HG02943 (cell line): ENCODE measurements around the gene WDR5B.
A peak's percentile ranks its signal among the peaks of the same experiment; 100 is the strongest.

ENCODE experiments used
- ATAC-seq: cut with Tn5 transposase; IDR thresholded peaks from one replicate; pipeline ENCODE4 v1.9.1; 2021; ENCODE audit warnings: mild to moderate bottlenecking, low read depth, moderate library complexity; ENCODE audit not compliant: unreplicated experiment

WDR5B gene

GRCh38 chr3:122410111-122410510, 5.8 kb downstream of the WDR5B start:
- ATAC-seq = no peak

- no peak for ATAC-seq
Measured at GRCh38 chr3:122409446-122409845, 6.4 kb downstream of the WDR5B start.

- no peak for ATAC-seq
Measured at GRCh38 chr3:122407946-122408345, 7.9 kb downstream of the WDR5B start.

DNA sequence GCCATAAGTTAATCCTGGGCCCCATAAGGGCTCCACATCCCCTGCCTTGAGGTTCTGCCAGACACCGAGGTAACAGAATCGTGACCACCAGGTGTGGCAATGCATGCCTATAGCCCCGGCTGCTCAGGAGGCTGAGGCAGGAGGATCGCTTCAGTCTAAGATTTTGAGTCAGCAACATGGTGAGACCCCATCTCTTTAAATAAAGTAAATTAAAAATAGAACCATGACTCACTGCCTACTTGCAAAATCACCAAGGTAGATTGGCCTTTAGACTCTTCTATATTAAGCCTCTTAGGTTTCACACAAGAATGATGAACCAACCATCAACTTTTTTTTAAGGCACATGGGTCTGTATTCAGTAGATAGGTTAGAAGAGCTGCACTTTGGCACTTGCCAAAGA, 9.7 kb downstream of the WDR5B start:
- ATAC-seq = no peak

DNA sequence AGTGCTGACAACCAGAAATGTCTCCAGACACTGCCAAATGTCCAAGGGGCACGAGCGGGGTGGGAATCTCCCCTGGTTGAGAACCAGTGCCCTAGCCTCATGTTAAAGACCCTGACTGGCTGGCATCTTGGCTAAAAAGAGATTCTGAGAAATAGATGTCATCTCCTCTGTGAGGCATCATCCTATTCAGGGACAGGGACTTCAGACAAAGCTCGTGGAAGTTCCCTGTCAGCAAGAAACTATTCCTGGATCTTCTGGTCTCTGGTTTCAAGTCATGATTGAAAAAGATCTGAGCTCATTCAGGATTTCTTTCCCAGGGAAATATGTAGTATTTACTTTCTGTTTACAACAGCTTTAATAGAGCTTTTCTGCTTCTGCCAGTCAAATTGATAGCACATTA, 10.8 kb downstream of the WDR5B start:
- no peak for ATAC-seq

DNA sequence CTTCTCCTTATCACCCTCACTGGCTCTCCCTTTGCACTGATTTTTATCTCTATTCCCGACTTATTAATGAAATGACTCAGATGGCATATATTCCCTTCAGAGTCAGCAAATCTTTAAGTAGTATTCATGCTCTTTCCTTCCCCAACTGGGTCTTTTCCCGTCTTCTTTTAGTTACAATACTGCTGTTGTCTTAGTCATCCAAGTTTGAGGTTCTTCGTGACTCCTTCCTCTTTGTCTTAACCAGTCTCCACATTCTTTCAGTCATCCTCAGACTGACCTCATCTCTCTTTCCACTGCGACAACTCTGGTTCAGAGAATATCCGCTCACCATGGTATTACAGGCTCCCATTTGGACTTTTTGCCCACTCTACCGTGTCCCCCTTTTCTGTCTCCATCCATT, 12.4 kb downstream of the WDR5B start:
- ATAC-seq = no peak

DNA sequence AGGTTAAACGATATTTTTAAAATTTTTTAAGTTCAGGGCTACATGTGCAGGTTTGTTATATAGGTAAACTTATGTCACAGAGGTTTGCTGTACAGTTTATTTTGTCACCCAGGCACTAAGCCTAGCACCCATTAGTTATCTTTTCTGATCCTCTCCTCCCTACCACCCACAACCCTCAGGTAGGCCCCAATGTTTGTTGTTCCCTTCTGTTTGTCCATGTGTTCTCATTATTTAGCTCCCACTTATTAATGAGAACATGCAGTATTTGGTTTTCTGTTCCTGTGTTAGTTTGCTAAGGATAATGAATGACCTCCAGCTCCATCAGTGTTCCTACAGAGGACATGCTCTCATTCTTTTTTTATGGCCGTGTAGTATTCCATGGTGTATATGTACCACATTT, 16.9 kb downstream of the WDR5B start:
- no peak for ATAC-seq

- ATAC-seq = no peak
Measured at GRCh38 chr3:122397201-122397600, 18.7 kb downstream of the WDR5B start.

- no peak for ATAC-seq
Measured at GRCh38 chr3:122396511-122396910, 19.4 kb downstream of the WDR5B start.

DNA sequence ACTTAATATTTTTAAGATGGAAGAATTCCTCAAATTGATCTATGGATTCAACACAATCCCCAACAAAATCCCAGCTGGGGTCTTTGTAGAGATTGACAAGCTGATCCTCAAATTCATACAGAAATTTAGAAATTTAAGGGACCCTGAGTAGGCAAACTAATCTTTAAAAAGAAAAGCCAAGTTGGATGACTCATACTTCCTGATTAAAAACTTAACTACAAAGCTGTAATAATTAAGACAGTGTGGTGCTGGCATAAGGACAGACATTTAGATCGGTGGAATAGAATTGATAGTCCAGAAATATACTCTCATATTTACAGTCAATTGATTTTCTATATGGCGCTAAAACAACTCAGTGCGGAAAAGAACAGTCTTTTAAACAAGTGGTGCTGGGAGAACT, 20.3 kb downstream of the WDR5B start:
- ATAC-seq = no peak

DNA sequence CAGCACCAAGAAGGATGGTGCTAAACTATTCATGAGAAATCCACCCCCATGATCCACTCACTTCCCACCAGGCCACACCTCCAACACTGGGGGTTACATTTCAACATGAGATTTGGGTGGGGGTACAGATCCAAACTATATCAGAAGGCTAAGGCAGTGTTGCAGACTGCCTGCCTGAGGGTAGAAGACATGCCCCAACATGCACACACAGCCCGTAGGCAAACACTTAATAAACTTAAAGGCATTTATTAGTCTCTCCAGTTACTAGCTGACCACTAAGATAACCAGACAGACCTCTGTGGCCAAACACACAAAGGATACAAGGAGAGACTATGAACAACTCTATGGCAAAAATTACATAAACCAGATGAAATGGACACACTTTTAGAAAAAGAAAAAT, 21.7 kb downstream of the WDR5B start:
- ATAC-seq = no peak

GRCh38 chr3:122392868-122393844, 22.7 kb downstream of the WDR5B start:
- no peak for ATAC-seq

- no peak for ATAC-seq
Measured at GRCh38 chr3:122391681-122392446, 24.0 kb downstream of the WDR5B start.

- no peak for ATAC-seq
Measured at GRCh38 chr3:122390665-122391064, 25.2 kb downstream of the WDR5B start.

DNA sequence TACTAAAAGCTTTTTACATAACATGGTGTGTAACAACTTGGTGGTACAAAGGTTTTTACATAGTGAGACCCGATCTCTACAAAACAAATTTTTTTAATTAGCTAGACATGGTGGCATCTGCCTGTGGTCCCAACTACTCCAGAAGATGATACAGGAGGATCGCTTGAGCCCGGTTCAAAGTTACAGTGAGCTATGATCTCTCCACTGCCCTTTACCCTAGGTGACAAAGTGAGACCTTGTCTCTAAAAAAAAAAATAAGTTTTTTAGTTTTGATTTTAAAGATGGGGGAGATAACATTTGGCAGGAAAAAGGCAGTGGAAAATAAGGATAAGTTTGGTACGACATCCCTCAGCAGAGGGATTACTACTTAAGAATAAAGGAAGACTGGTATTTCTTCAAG, 26.0 kb downstream of the WDR5B start:
- no peak for ATAC-seq

DNA sequence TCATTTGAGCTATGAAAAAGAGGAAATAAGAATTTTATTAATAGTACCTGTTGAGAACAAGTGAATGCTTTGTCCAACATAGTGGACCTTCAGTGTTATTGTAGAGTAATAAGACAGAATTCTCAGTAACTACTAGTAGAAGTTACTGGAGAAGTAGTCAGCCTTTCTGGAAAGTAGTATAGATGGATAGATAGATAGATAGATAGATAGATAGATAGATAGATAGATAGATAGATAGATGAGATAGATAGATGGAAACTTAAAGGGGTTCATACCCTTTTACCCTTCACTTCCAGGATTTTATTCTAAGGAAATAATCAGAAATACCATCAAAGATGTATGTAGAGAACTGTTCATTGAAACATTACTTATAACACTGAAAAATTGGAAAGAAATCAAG, 26.7 kb downstream of the WDR5B start:
- no peak for ATAC-seq

DNA sequence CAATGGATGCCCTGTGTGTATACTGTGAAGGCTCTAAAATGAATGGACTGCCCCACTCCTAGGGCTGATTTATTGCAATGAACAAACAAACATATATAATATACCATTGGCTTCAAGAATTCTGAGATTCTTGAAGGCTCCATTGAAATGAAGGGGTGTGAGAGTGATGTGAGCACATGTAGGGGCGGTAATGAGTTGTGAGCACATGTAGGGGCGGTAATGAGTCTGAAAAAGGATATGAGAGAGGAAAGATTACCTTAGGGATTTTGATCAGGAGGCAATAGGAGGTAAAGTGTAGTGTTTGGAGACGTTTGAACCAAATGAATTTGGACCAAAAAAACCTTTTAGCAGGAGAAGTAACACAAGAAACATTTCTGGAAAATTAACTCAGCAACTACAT, 28.2 kb downstream of the WDR5B start:
- no peak for ATAC-seq

GRCh38 chr3:122383771-122384697, 31.8 kb downstream of the WDR5B start, which contains the start of gene FAM162A:
Gene FAM162A, plus strand, starts transcription at chr3:122384182. Its CDS starts 84 bp downstream, at chr3:122384266.
- ATAC-seq = peak; percentile 85

- peak; percentile 40 for ATAC-seq
Measured at GRCh38 chr3:122382888-122383666, 32.8 kb downstream of the WDR5B start, which contains the start of gene MIX23. Gene MIX23, minus strand, starts transcription at chr3:122383231. Its CDS starts 7 bp downstream, at chr3:122383224.

DNA sequence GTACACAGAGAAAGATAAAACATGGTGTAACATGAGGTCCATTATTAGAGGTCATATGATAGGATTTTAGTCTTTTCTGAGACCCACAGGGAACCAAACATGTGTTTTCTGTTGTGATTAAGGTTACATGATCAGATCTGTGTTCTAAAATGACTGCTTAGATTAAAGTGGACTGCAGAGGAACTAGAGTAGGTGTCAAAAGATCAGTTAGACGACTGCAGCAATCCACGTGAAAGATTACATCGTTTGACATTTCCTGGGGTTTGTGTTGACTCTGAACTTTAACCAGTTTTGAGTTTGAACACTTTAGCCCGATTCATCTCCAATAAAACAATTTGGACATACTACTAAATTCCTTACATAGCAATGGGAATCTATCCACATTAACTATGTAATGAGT, 37.9 kb downstream of the WDR5B start:
- ATAC-seq = no peak
